Aorta (tissue), 5 donors: ENCODE data around the gene COMMD7. TPM values are rescaled to one million over a fixed set of nuclear protein-coding genes. Genes with fewer than 3 reads are reported as not detected.
"Not testable (repeated sequence)": the region's sequence is repeated elsewhere in the genome, so short reads cannot be mapped to it uniquely, and the experiment has no call there.

Source experiments
- ATAC-seq: fragments of 200-7000 bp; cut with Tn5 transposase; one replicate; pipeline ENCODE4 v1.9.1; 2022; ENCODE audit warnings: moderate library complexity; ENCODE audit not compliant: low FRiP score
- DNase-seq, 2 donors: peaks; one replicate each; pipeline ENCODE4 v3.0.0-alpha.2; 2020
- H3K27ac ChIP-seq, 2 donors: one replicate each; pipeline ENCODE4 v1.5.1; 2013; ENCODE audit warnings: low read length in 2 of 2, mild to moderate bottlenecking in 2 of 2, moderate library complexity in 2 of 2, control low read depth in 1 of 2, inconsistent platforms in 1 of 2, low read depth in 1 of 2
- H3K27me3 ChIP-seq, 2 donors: one replicate each; pipeline ENCODE4 v1.6.1; 2013; ENCODE audit warnings: control low read depth in 1 of 2, low read length in 1 of 2, mild to moderate bottlenecking in 1 of 2, moderate library complexity in 1 of 2; ENCODE audit not compliant: insufficient read depth in 2 of 2, control insufficient read depth in 1 of 2
- H3K36me3 ChIP-seq, 2 donors: one replicate each; pipeline ENCODE4 v1.6.1; 2013; ENCODE audit warnings: control low read depth in 1 of 2, low read length in 1 of 2, mild to moderate bottlenecking in 1 of 2; ENCODE audit not compliant: insufficient read depth in 2 of 2, control insufficient read depth in 1 of 2
- H3K4me1 ChIP-seq, 2 donors: one replicate each; pipeline ENCODE4 v1.6.1; 2013; ENCODE audit warnings: low read length in 2 of 2, control low read depth in 1 of 2, mild to moderate bottlenecking in 1 of 2, moderate library complexity in 1 of 2; ENCODE audit not compliant: insufficient read depth in 2 of 2, control insufficient read depth in 1 of 2
- H3K4me3 ChIP-seq, 2 donors: one replicate each; pipeline ENCODE4 v1.5.1; 2013; ENCODE audit warnings: low read length in 2 of 2, control low read depth in 1 of 2, mild to moderate bottlenecking in 1 of 2
- H3K9me3 ChIP-seq: one replicate; pipeline ENCODE4 v1.6.1; 2013; ENCODE audit warnings: mild to moderate bottlenecking, low read length; ENCODE audit not compliant: control insufficient read depth
- WGBS, 2 donors: extraction: QIAGEN DNeasy Blood & Tissue Kit; methylation state at CpG; one replicate each; pipeline ENCODE4 v1.1.7; 2013; 5-methylcytosine and 5-hydroxymethylcytosine counted together
- intact Hi-C, 2 donors: fragments of 100-400 bp; cut with DNase I; formaldehyde crosslinking; loops; one replicate each; pipeline versions ENCODE4 v1.14.2 to v1.15.0; 2022
- polyA plus RNA-seq, 2 donors: library from polyadenylated mRNA; stranded (reverse); fragments of 200-250 nt; gene quantifications; one replicate each; pipeline ENCODE4 v1.2.3, GENCODE V29; 2013
- total RNA-seq, 2 donors: library from RNA; stranded (reverse); fragmentation: NEBNext Ultra II Directional; extraction: Animal tissue kit (Norgen Biotek cat#: 25700); gene quantifications; one replicate each; pipeline ENCODE4 v1.2.1, GENCODE V29; 2021
- donor health status: healthy with polysubstance abuse.
- donor health status: Bipolar disorder and iron deficiency.
- donor health status: DM: no; HTN: no; CAD: no.
- donor health status: DM: no; HTN: no; CAD: no.
- donor health status: DM: yes; HTN: yes; CAD: no.

The COMMD7 gene
- total and polyA plus RNA-seq, 4 donors, result 37.5 to 66.9 (median 51.1) TPM

DNA sequence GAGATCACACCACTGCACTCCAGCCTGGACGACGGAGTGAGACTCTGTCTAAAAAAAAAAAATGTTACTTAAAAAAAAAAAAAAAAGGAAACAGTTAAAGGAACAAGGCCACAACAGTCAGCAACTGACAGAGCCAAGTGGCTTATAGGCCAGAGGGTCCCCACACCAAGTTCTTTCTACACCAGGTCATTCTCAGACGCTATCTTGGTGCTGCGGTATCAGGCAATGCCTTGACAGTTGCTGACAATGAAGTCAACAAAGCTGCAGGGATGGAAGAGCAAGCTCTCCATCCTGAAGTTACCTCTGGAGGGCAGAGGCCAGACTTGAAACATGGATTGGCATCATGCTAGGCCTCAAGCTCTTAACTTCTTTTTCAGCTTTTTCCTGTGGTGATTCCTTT, 31.9 kb downstream of the COMMD7 start:
- DNase-seq (no peak), ATAC-seq (no peak)
- H3K4me3 ChIP-seq, result no peak overlapping the region
- H3K27me3 ChIP-seq, result no peaks in the 10 kb centered on the region
- 79 to 83% methylated on average over 4 of the region's 4 CpGs for WGBS, 2 donors
- H3K9me3 ChIP-seq, result no peaks in the 10 kb centered on the region
- no peaks in the 10 kb centered on the region for H3K4me1 ChIP-seq
- no peak overlapping the region for H3K27ac ChIP-seq
- intact Hi-C loops, result no loop called here
- H3K36me3 ChIP-seq, result peaks cover 0 to 2% of the 10 kb centered on the region in 2 donors

DNA sequence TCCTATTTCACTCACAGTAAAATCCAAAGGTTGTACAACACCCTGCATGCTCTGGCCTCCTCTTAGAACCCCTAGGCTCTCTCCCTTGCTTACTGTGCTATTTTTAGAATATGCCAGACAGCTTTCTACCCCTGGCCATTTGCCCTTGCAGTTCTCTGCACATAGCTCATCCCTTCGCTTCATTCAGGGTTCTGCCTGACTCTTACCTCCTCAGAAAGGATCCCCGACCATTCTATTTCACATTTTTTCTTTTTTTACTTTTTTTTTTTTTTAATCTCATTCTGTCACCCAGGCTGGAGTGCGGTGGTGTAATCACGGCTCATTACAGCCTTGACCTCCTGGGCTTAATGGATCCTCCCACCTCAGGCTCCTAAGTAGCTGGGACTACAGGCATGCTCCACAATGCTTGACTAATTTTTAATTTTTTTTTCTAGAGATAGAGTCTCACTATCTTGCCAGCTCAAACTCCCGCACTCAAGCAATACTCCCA, 33.6 kb downstream of the COMMD7 start:
- Histone ChIP-seq H3K27me3 (no peaks in the 10 kb centered on the region), H3K9me3 (no peaks in the 10 kb centered on the region), H3K36me3 (peaks cover 0 to 5% of the 10 kb centered on the region in 2 donors), H3K4me3 (no peak overlapping the region), H3K27ac (no peak overlapping the region), H3K4me1 (no peaks in the 10 kb centered on the region)
- no peak for ATAC-seq
- intact Hi-C loops, result no loop called here
- 75 to 86% methylated on average over 5 of the region's 5 CpGs for WGBS, 2 donors
- no peak for DNase-seq

DNA sequence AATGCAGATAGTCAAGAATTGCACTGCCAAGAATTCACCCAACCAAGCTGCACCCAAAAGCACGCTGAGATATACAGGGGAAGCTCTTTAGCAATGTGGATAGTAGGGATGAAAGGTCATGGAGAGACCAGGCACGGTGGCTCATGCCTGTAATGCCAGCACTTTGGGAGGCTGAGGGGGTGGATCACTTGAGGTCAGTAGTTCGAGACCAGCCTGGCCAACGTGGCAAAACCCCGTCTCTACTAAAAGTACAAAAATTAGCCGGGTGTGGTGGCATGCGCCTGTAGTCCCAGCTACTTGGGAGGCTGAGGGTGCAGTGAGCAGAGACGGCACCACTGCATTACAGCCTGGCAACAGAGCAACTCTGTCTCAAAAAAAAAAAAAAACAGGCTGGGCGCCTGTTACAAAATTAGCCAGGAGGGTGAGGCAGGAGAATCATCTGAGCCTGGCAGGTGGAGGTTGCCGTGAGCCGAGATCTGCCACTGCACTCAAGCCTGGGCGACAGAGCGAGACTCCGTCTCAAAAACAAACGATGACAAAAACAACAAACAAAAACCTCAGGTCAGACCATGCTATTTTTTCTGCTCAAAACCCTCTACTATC, 34.1 kb downstream of the COMMD7 start:
- H3K27me3 ChIP-seq, H3K36me3 ChIP-seq, H3K4me3 ChIP-seq, DNase-seq, H3K9me3 ChIP-seq, H3K27ac ChIP-seq, ATAC-seq, intact Hi-C loops, H3K4me1 ChIP-seq: not testable (repeated sequence)
- 80 to 84% methylated on average over 15 of the region's 15 CpGs for WGBS, 2 donors

DNA sequence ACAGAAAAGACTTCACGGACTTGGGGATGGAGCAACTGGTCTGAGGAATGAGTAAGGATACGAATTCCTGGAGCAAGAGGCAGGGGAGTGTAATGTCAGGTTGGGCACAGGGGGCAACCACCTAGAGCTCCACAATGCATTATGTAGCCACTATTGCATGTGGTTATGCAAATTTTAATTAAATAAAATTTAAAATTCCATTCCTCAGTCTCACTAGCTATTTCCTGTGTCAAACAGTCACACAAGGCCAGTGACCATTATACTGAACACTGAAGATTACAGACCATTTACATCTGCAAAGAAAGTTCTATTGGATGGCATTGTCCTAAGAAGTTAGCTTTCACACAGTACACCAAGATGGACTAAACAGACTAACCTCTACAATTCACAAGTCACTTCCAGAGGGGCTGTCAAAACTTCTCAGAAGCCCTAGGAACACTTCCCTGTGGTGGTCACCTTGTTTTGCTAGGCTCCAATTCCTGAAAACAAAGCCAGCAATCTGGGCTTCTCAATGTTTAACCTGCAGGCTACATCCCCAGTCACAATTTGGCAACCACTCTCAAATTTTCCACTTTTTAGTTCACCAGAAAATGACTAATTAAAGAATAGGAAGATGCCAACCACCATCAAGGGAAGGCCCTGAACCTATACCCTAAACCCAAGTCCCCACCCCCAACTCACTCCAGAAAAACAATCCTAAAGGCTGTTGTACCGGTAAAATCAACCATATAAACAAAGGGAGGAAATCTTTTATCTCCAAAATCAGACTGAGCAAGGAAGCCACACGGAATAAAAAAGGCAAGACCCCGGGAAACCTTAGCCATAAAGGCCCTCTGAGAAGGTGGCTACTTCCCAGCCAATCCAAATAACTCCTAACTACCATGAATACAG, 35.3 kb downstream of the COMMD7 start:
- Histone ChIP-seq H3K36me3 (peaks cover 7 to 9% of the 10 kb centered on the region in 2 donors), H3K4me1 (no peaks in the 10 kb centered on the region), H3K27me3 (no peaks in the 10 kb centered on the region), H3K27ac (no peak overlapping the region), H3K9me3 (no peaks in the 10 kb centered on the region), H3K4me3 (no peak overlapping the region)
- intact Hi-C loops, result no loop called here
- DNase-seq (no peak), ATAC-seq (no peak)
- 51 to 54% methylated on average over 5 of the region's 5 CpGs for WGBS, 2 donors

DNA sequence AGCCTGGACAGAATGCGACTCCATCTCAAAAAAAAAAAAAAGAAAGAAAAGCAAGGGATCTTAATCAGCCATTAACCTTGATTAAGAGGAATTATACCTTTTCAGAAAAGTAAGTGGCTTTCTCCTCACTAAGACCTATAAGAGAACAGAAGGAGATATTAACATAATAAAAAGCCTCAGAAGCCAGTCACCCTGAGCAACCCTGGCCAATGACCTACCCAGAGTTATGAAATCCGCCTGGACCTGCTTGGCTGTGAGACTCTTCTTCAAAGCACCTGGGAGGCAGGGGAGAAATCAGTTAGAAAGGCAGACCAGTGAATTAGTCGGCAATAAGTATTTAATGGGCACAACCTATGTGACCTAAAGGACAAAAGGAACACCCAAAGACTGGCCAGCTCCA, 36.8 kb downstream of the COMMD7 start:
- peaks cover 7 to 12% of the 10 kb centered on the region in 2 donors for H3K36me3 ChIP-seq
- no peaks in the 10 kb centered on the region for H3K27me3 ChIP-seq
- no peak overlapping the region for H3K4me3 ChIP-seq
- intact Hi-C loops, result no loop called here
- no peak overlapping the region for H3K27ac ChIP-seq
- ATAC-seq, result no peak
- H3K4me1 ChIP-seq, result no peaks in the 10 kb centered on the region
- no peaks in the 10 kb centered on the region for H3K9me3 ChIP-seq
- WGBS, 2 donors, result 93 to 94% methylated on average over 3 of the region's 3 CpGs
- DNase-seq, result no peak

DNA sequence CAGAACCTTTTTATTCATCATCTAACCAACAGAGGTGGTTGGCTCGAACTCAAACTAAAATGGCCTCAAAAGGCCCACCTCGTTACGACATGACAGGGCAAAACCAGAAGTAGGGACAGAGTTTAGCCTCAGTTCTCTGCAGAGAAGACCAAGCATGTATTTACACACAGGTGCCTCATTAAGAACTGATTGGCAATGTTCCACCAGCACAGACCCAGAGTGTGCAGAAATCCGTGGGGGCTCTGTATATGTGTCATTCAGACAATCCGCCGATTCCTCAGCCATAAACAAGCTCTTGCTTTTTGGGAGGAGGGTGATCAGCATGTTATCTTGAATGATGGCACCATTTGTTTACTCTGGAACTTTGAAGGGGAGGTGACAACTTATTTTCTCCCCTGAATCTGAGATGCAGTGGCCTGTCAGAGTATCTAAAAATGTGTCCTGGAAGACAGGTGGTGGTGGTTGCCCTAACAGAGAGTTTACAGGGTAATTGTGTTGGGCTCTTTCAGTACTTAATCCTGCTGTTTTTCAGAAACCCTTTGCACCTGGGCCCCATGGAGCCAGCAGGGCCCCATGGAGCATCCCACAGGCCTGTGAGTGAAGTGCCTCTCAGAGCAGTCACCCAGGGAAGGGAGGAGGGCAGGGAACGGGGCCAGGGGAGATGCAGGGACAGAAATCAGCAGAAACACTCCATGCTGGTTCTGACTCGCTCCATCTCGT, 40.4 kb downstream of the COMMD7 start:
- intact Hi-C loops, result no loop called here
- ATAC-seq (no peak), DNase-seq (no peak)
- Histone ChIP-seq H3K27me3 (no peaks in the 10 kb centered on the region), H3K27ac (no peak overlapping the region), H3K4me1 (no peaks in the 10 kb centered on the region), H3K36me3 (peaks cover 7 to 10% of the 10 kb centered on the region in 2 donors), H3K4me3 (no peak overlapping the region), H3K9me3 (no peaks in the 10 kb centered on the region)
- 79 to 87% methylated on average over 9 of the region's 9 CpGs for WGBS, 2 donors

DNA sequence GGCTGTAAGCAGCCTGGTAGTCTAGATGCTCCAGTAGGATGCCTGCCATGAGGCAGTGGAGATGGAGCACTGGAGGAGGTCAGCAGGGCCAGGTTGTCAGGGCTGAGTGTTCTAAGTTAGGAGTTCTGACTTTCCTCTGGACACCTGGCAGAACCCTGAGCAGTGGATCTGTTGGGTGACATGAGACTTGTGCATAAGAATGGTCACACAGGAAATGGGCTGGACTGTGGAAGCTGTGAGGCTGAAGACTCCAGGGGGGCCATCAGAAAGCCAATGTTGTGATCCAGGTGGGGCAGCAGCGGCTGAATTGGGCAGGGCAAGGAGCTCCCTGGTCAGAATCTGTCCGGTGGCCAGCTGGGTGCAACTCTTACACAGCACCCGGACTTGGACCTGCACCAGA, 45.7 kb downstream of the COMMD7 start:
- WGBS, 2 donors, result 82 to 87% methylated on average over 3 of the region's 3 CpGs
- ATAC-seq, result no peak

DNA sequence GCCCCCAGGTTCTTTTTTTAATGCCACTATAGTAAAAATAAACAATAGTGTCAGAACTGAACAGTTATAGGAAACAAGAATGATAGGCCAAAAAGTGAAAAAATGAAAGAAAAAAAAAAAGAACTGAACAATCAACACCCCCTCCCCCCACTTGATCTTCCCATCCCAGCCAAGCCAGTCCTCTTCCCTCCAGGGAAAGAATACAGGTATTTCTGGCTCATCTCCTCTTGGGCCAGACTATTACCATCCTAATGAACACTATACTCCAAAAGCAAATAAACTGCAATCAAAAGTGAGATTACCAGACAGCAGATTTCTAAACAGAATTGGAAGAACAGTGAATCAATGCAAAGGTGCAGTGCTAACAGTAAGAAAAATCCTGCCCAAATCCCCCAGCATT, 48.2 kb downstream of the COMMD7 start:
- Histone ChIP-seq H3K4me3 (no peak overlapping the region), H3K27me3 (no peaks in the 10 kb centered on the region), H3K9me3 (no peaks in the 10 kb centered on the region), H3K4me1 (no peaks in the 10 kb centered on the region), H3K27ac (no peak overlapping the region), H3K36me3 (no peaks in the 10 kb centered on the region)
- ATAC-seq (no peak), DNase-seq (no peak)
- intact Hi-C loops, result no loop called here

More for the DNA sequence above, 45.7 kb downstream of the COMMD7 start:
- Histone ChIP-seq H3K9me3 (no peaks in the 10 kb centered on the region), H3K27ac (no peak overlapping the region), H3K36me3 (peaks cover 0 to 3% of the 10 kb centered on the region in 2 donors), H3K4me3 (no peak overlapping the region), H3K27me3 (no peaks in the 10 kb centered on the region), H3K4me1 (no peaks in the 10 kb centered on the region)
- intact Hi-C loops, result no loop called here
- no peak for DNase-seq
